SK-N-SH (cell line): Measurements from ENCODE around the gene INS.

ENCODE experiments used
- FOXM1 ChIP-seq: IDR thresholded peaks from 2 replicates; pipeline ENCODE4 v1.4.0; 2012; ENCODE audit warnings: low read depth, mild to moderate bottlenecking
- POLR2AphosphoS5 ChIP-seq: IDR thresholded peaks from 2 replicates; pipeline ENCODE4 v1.6.1; 2012; ENCODE audit warnings: low read depth, low read length
- RAD21 ChIP-seq: IDR thresholded peaks from 2 replicates; pipeline ENCODE4 v1.6.1; 2012; ENCODE audit warnings: mild to moderate bottlenecking, low read length
- TF ChIP-seq, protein P1 (sequence below): IDR thresholded peaks from 2 replicates; pipeline ENCODE4 v1.6.1; 2012; ENCODE audit warnings: mild to moderate bottlenecking, low read depth, low read length, moderate library complexity
- TF ChIP-seq, protein P2 (sequence below): fragments of 200-600 bp; sonication (generic); IDR thresholded peaks from 2 replicates; pipeline ENCODE4 v1.6.1; 2017; ENCODE audit warnings: antibody characterized with exemption, mild to moderate bottlenecking, moderate library complexity

GRCh38 chr11:2146051-2146450 is 15.0 kb downstream of the INS start:
- TF ChIP-seq, protein P1, sequence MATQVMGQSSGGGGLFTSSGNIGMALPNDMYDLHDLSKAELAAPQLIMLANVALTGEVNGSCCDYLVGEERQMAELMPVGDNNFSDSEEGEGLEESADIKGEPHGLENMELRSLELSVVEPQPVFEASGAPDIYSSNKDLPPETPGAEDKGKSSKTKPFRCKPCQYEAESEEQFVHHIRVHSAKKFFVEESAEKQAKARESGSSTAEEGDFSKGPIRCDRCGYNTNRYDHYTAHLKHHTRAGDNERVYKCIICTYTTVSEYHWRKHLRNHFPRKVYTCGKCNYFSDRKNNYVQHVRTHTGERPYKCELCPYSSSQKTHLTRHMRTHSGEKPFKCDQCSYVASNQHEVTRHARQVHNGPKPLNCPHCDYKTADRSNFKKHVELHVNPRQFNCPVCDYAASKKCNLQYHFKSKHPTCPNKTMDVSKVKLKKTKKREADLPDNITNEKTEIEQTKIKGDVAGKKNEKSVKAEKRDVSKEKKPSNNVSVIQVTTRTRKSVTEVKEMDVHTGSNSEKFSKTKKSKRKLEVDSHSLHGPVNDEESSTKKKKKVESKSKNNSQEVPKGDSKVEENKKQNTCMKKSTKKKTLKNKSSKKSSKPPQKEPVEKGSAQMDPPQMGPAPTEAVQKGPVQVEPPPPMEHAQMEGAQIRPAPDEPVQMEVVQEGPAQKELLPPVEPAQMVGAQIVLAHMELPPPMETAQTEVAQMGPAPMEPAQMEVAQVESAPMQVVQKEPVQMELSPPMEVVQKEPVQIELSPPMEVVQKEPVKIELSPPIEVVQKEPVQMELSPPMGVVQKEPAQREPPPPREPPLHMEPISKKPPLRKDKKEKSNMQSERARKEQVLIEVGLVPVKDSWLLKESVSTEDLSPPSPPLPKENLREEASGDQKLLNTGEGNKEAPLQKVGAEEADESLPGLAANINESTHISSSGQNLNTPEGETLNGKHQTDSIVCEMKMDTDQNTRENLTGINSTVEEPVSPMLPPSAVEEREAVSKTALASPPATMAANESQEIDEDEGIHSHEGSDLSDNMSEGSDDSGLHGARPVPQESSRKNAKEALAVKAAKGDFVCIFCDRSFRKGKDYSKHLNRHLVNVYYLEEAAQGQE: no peak
- TF ChIP-seq, protein P2, sequence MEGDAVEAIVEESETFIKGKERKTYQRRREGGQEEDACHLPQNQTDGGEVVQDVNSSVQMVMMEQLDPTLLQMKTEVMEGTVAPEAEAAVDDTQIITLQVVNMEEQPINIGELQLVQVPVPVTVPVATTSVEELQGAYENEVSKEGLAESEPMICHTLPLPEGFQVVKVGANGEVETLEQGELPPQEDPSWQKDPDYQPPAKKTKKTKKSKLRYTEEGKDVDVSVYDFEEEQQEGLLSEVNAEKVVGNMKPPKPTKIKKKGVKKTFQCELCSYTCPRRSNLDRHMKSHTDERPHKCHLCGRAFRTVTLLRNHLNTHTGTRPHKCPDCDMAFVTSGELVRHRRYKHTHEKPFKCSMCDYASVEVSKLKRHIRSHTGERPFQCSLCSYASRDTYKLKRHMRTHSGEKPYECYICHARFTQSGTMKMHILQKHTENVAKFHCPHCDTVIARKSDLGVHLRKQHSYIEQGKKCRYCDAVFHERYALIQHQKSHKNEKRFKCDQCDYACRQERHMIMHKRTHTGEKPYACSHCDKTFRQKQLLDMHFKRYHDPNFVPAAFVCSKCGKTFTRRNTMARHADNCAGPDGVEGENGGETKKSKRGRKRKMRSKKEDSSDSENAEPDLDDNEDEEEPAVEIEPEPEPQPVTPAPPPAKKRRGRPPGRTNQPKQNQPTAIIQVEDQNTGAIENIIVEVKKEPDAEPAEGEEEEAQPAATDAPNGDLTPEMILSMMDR: no peak
- TF ChIP-seq POLR2AphosphoS5 (no peak), RAD21 (no peak), FOXM1 (no peak)
